Measurements from ENCODE around the gene RAB13. TPM values are rescaled to one million over a fixed set of nuclear protein-coding genes. Genes with fewer than 3 reads are reported as not detected.

The RAB13 gene
- 156 and 164 TPM in 2 replicates for polyA plus RNA-seq (2012; rRNA removed)
- polyA plus RNA-seq (2012; cell fraction: cytosol; rRNA removed): 226 and 274 TPM in 2 replicates
- 20.4 and 29.1 TPM in 2 replicates for polyA plus RNA-seq (2012; cell fraction: nucleus; rRNA removed)

GRCh38 chr1:153985941-153986761 is at the start of gene RAB13:
Gene RAB13 (minus strand): TSS chr1:153986339. CDS start chr1:153986236, 103 bp downstream.
- Histone ChIP-seq H3K4me3 (ENCODE audit: low read depth in 2 of 2, low read length in 1 of 2) (peak within 1 kb of the TSS; percentile 81 to 90), H3K27me3 (ENCODE audit: insufficient read depth) (no peaks in the 10 kb centered on the region), H3F3A (replicated peaks; ENCODE audit: insufficient read depth) (peaks cover 19% of the 10 kb centered on the region), H4K20me1 (ENCODE audit: insufficient read depth) (no peaks in the 10 kb centered on the region), H3K9me3 (no peaks in the 10 kb centered on the region), H3K79me2 (ENCODE audit: insufficient read depth) (peaks cover 31% of the 10 kb centered on the region), H3K27ac (ENCODE audit: low read depth in 2 of 2, low read length in 1 of 2) (peak within 1 kb of the TSS; percentile 86 to 94), H3K36me3 (replicated peaks in 1 of 2; ENCODE audit: control insufficient read depth in 1 of 2, insufficient read depth in 2 of 2, low read length in 1 of 2) (peaks cover 11 to 25% of the 10 kb centered on the region in 2 experiments), H3K4me2 (peak within 1 kb of the TSS; percentile 99), H3K4me1 (ENCODE audit: control insufficient read depth in 1 of 2, insufficient read depth in 2 of 2, low read depth in 1 of 2, low read length in 1 of 2) (peaks cover 15 to 16% of the 10 kb centered on the region in 2 experiments), H3K9ac (peak within 1 kb of the TSS; percentile 86), H3K9me2 (no peaks in the 10 kb centered on the region), H2AFZ (ENCODE audit: low read depth) (peak within 1 kb of the TSS; percentile 90)
- 3% methylated on average over 28 of the region's 32 CpGs for WGBS (ENCODE audit: low lambda C conversion rate)
- DNase-seq: peak; percentile 92
- CTCF ChIA-PET: interaction anchor here (0.6 to 4.9 kb wide), 45 partner anchors 11 to 470 kb away, joined by 3 to 68 read pairs (median 6); partner anchors contain the start of genes CHTOP, CREB3L4, CRTC2 and DENND4B
- POLR2A ChIA-PET: interaction anchor here (0.7 to 2.7 kb wide), 6 partner anchors 9 to 211 kb away, joined by 3 to 17 read pairs (median 6); partner anchors contain the start of genes CREB3L4, CRTC2, JTB and SLC27A3
- TF ChIP-seq SMC3 (IDR thresholded peaks at IDR 0.05; ENCODE audit: low read depth, low read length): no peak
- no peak for TF ChIP-seq FOXM1 (IDR thresholded peaks at IDR 0.05; ENCODE audit: low read depth)
- TF ChIP-seq USF1 (IDR thresholded peaks at IDR 0.05; ENCODE audit: borderline replicate concordance, low read depth): no peak
- TF ChIP-seq TAF1 (IDR thresholded peaks at IDR 0.05; ENCODE audit: borderline replicate concordance, low read depth, low read length): no peak
- no peak for TF ChIP-seq REST (IDR thresholded peaks at IDR 0.05; ENCODE audit: low read depth, low read length)
- no peak for TF ChIP-seq EP300 (IDR thresholded peaks at IDR 0.05; ENCODE audit: borderline replicate concordance in 1 of 2, low read depth in 1 of 2, low read length in 1 of 2)
- no peak for TF ChIP-seq TCF12 (IDR thresholded peaks at IDR 0.05)
- no peak; the same call in 1 of the 2 replicates for TF ChIP-seq SIN3A (IDR thresholded peaks at IDR 0.05; ENCODE audit: borderline replicate concordance, low read depth, low read length)
- TF ChIP-seq FOXJ3 (CRISPR knock-in tag; IDR thresholded peaks at IDR 0.05): no peak
- TF ChIP-seq PBX3 (IDR thresholded peaks at IDR 0.05): no peak
- TF ChIP-seq RXRA (IDR thresholded peaks at IDR 0.05; ENCODE audit: borderline replicate concordance, low read depth): no peak
- no peak for TF ChIP-seq FOSL2 (IDR thresholded peaks at IDR 0.05; ENCODE audit: borderline replicate concordance, low read depth)
- no peak for TF ChIP-seq IRF3 (IDR thresholded peaks at IDR 0.05; ENCODE audit: low read depth, low read length)
- TF ChIP-seq POLR2AphosphoS5 (IDR thresholded peaks at IDR 0.05; ENCODE audit: low read depth, low read length): peak; percentile 63; the same call in 1 of the 2 replicates
- no peak for TF ChIP-seq RCOR1 (IDR thresholded peaks at IDR 0.05; ENCODE audit: low read length)
- TF ChIP-seq CHD2 (IDR thresholded peaks at IDR 0.05; ENCODE audit: low read length, partially characterized antibody): no peak
- TF ChIP-seq GABPA (IDR thresholded peaks at IDR 0.05; ENCODE audit: low read depth): no peak
- TF ChIP-seq CTCF (IDR thresholded peaks at IDR 0.05): no peak
- TF ChIP-seq MAX (IDR thresholded peaks at IDR 0.05; ENCODE audit: low read depth): no peak
- no peak for TF ChIP-seq ZBTB33 (IDR thresholded peaks at IDR 0.05; ENCODE audit: borderline replicate concordance, low read depth)
